ENCODE results near the gene PRKAG2.

PRKAG2 gene

GRCh38 chr7:151776876-151777494 is 99.9 kb downstream of the PRKAG2 start:
- Mint-ChIP-seq H3K27me3 (no peaks in the 10 kb centered on the region), H3K4me3 (no peak overlapping the region), H3K36me3 (peaks cover 46% of the 10 kb centered on the region), H3K4me1 (peaks cover 6% of the 10 kb centered on the region), H3K9me3 (no peaks in the 10 kb centered on the region), H3K27ac (no peak overlapping the region)
- no peak for ATAC-seq

DNA sequence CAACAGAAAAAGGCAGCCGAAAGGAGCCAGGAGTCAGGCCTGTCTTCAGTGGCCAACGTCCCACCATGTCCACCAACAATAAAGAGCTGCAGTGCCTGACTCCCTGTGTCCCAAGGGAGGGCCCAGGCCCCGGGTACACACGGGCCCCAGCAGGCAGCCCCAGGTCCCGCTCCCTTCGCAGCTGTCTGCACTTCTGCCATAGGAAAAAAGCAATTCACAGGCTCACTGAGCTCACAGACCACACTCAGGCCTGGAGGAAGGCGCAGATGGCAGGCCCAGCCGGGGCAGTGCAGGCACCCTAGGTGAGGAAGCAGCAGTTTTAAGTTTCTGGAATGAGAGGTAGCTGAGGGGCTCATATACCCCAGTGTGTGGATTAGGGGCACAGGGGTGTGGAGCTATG is 100.5 kb downstream of the PRKAG2 start:
- H3K27ac Mint-ChIP-seq = no peak overlapping the region
- no peak for ATAC-seq
- H3K9me3 Mint-ChIP-seq = no peaks in the 10 kb centered on the region
- peaks cover 50% of the 10 kb centered on the region for H3K36me3 Mint-ChIP-seq
- no peaks in the 10 kb centered on the region for H3K27me3 Mint-ChIP-seq
- peaks cover 6% of the 10 kb centered on the region for H3K4me1 Mint-ChIP-seq
- no peak overlapping the region for H3K4me3 Mint-ChIP-seq

DNA sequence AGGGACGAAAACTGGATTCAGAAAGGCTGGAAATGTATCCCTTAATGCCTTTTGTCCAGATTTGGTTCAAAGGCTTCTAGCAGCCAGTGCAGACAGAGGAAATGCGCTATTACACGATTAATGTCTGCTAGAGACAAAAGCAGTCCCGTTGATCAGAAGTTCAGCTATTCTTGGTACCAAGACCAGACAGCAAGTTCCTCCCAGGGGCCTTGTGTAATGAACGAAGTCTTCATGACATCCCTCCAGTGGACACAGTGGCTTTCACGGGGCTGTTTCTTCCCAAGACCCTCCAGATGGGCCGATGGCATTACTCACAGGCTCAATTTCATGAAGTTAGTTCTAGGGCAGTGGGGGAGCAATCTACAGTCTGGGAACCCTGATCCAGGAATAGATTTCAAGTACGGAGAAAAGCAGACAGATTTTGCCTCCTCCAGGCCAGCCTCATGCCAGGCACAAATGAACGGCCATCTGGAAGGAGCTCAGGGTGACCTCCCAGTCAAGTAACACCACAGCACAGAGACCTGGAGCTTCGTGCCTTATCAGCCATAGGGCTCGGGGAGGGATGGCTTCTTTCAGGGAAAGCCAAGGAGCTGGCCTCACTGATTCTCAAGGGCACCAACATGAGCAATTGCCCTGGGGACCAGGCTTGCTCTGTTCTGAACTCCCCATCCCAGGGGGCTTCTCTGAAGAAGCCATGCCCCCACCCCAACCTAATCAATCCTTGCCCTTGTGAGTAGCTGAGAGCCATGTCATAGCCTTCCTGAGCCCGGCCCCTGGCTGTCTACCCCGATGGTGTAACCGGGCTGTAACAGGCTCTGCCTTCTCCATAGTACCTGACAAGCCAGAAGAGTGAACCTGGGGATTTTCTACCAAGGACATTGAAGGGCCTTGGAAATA is 101.1 kb downstream of the PRKAG2 start:
- no peaks in the 10 kb centered on the region for H3K9me3 Mint-ChIP-seq
- no peak for ATAC-seq
- peaks cover 4% of the 10 kb centered on the region for H3K4me1 Mint-ChIP-seq
- no peaks in the 10 kb centered on the region for H3K27me3 Mint-ChIP-seq
- peaks cover 49% of the 10 kb centered on the region for H3K36me3 Mint-ChIP-seq
- no peak overlapping the region for H3K4me3 Mint-ChIP-seq
- no peak overlapping the region for H3K27ac Mint-ChIP-seq

DNA sequence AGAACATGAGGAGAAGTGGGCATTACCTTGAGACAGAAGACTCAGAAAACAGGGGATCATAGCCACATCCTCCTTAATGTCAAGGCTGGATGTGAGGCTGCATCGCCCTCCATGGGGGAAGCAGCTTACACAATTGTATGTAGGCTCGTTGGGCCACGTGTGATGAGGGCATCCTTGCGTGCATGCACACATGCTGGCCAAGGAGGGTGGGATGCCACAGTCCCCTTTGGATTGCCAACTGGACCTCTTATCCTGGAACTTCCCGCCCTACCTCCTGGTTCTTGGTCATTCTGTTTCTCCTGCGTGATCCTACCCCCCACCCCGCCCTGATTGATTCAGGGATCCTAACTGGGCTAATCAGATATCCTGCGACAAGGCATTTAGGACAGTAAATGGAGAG is 102.0 kb downstream of the PRKAG2 start:
- no peaks in the 10 kb centered on the region for H3K4me1 Mint-ChIP-seq
- no peaks in the 10 kb centered on the region for H3K27me3 Mint-ChIP-seq
- no peaks in the 10 kb centered on the region for H3K9me3 Mint-ChIP-seq
- no peak overlapping the region for H3K27ac Mint-ChIP-seq
- ATAC-seq = no peak
- H3K4me3 Mint-ChIP-seq = no peak overlapping the region
- peaks cover 40% of the 10 kb centered on the region for H3K36me3 Mint-ChIP-seq

GRCh38 chr7:151773797-151774196 is 103.1 kb downstream of the PRKAG2 start:
- H3K27me3 Mint-ChIP-seq = no peaks in the 10 kb centered on the region
- H3K4me3 Mint-ChIP-seq = no peak overlapping the region
- ATAC-seq = no peak
- H3K36me3 Mint-ChIP-seq = peaks cover 29% of the 10 kb centered on the region
- H3K27ac Mint-ChIP-seq = no peak overlapping the region
- no peaks in the 10 kb centered on the region for H3K9me3 Mint-ChIP-seq
- peaks cover 8% of the 10 kb centered on the region for H3K4me1 Mint-ChIP-seq

GRCh38 chr7:151770232-151770631 is 106.7 kb downstream of the PRKAG2 start:
- H3K4me3 Mint-ChIP-seq = no peak overlapping the region
- H3K27me3 Mint-ChIP-seq = no peaks in the 10 kb centered on the region
- H3K36me3 Mint-ChIP-seq = peaks cover 35% of the 10 kb centered on the region
- peaks cover 14% of the 10 kb centered on the region for H3K4me1 Mint-ChIP-seq
- no peak overlapping the region for H3K27ac Mint-ChIP-seq
- ATAC-seq = no peak
- H3K9me3 Mint-ChIP-seq = no peaks in the 10 kb centered on the region

DNA sequence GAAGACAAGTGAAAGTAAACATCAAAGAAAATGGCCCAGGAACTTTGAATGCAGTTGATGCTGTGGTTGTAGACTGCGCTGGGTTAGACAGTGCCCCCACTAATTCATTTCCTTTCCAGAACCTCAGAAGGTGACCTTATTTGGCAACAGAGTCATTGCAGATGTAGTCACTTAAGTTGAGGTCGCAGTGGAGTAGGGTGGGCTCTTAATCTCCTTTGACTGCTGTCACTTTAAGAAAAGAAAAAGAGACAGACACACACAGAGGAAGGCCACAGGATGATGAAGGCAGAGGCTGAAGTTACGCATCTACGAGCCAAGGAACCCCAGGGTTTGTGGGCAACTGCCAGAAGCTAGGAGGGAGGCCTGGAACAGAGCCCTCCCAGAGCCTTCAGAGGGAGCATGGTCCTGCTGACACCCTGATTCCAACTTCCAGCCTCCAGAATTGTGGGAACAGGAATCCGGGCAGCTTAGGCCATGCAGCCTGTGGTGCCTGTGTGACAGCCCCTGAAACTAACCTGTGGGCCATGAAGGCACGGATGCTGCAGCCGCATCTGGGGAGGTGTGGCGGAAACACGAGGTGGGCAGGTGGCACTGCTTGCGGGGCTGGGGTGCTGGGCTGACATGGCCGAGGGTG is 107.6 kb downstream of the PRKAG2 start:
- Mint-ChIP-seq H3K27me3 (no peaks in the 10 kb centered on the region), H3K36me3 (peaks cover 39% of the 10 kb centered on the region), H3K27ac (peak overlapping the region; percentile 62), H3K4me3 (no peak overlapping the region), H3K9me3 (peaks cover 3% of the 10 kb centered on the region), H3K4me1 (peaks cover 14% of the 10 kb centered on the region)
- ATAC-seq = peak; percentile 75

GRCh38 chr7:151768805-151769187 is 108.1 kb downstream of the PRKAG2 start:
- H3K4me1 Mint-ChIP-seq = peaks cover 14% of the 10 kb centered on the region
- ATAC-seq = no peak

GRCh38 chr7:151767557-151767956 is 109.4 kb downstream of the PRKAG2 start:
- H3K36me3 Mint-ChIP-seq = peaks cover 32% of the 10 kb centered on the region

More at GRCh38 chr7:151768805-151769187, 108.1 kb downstream of the PRKAG2 start:
- Mint-ChIP-seq H3K9me3 (peaks cover 3% of the 10 kb centered on the region), H3K4me3 (no peak overlapping the region), H3K27ac (peak overlapping the region; percentile 62), H3K36me3 (peaks cover 34% of the 10 kb centered on the region), H3K27me3 (no peaks in the 10 kb centered on the region)

DNA sequence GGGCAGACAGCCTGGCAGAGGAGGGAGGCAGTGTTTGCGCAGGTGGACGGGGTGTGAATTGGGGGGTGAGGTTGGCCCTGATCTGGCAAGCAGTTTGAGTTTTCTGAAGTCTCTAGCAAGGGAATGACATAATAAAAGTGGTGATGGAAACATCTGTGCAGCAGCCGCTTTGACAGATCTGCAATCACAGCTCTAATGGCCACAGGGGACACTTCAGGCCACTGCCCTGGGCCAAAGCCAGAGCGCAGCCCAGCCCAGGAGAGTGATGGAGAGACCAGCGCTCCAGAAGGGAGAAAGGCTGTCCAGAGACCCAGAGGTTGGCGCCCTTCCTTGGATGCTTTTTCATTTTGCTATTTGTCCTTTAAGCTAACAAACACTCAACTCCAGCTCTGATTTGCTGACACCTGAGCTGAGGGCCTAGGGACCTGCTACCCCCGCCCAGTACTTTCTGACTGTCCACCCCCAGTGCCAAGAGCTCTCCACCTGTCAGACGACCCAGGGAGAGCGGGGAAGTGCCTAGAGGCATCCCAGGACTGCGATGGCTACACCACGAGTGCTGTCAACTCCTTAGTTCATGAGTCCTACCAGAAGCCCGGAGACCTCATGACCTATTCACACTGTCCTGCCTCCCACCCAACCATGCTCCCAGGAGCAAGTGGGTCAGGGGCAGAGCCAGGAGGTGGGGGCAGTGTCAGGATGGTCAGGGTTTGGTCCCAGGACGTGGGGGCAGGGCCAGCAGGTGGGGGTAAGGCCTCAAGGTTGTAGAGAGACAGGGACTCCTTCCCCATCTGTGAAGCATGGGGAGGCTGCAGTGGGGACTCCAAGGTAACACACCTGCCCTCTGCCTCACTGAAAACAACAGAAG is 112.6 kb downstream of the PRKAG2 start:
- Mint-ChIP-seq H3K4me1 (peaks cover 22% of the 10 kb centered on the region), H3K9me3 (peaks cover 3% of the 10 kb centered on the region), H3K36me3 (peaks cover 26% of the 10 kb centered on the region), H3K27ac (no peak overlapping the region), H3K4me3 (no peak overlapping the region), H3K27me3 (no peaks in the 10 kb centered on the region)
- no peak for ATAC-seq

More at GRCh38 chr7:151767557-151767956, 109.4 kb downstream of the PRKAG2 start:
- Mint-ChIP-seq H3K4me1 (peaks cover 14% of the 10 kb centered on the region), H3K4me3 (no peak overlapping the region), H3K27me3 (no peaks in the 10 kb centered on the region), H3K9me3 (peaks cover 3% of the 10 kb centered on the region), H3K27ac (no peak overlapping the region)
- ATAC-seq = peak; percentile 65

- ATAC-seq = no peak
- H3K27ac Mint-ChIP-seq = no peak overlapping the region
- H3K4me1 Mint-ChIP-seq = peaks cover 15% of the 10 kb centered on the region
- H3K27me3 Mint-ChIP-seq = no peaks in the 10 kb centered on the region
- peaks cover 3% of the 10 kb centered on the region for H3K9me3 Mint-ChIP-seq
- H3K4me3 Mint-ChIP-seq = no peak overlapping the region
- peaks cover 26% of the 10 kb centered on the region for H3K36me3 Mint-ChIP-seq
Observed at GRCh38 chr7:151763420-151763984, 113.4 kb downstream of the PRKAG2 start.

GRCh38 chr7:151762583-151763245 is 114.2 kb downstream of the PRKAG2 start:
- no peak overlapping the region for H3K4me3 Mint-ChIP-seq
- no peak for ATAC-seq
- H3K27me3 Mint-ChIP-seq = no peaks in the 10 kb centered on the region
- no peak overlapping the region for H3K27ac Mint-ChIP-seq
- peaks cover 3% of the 10 kb centered on the region for H3K9me3 Mint-ChIP-seq
- peaks cover 26% of the 10 kb centered on the region for H3K36me3 Mint-ChIP-seq
- peaks cover 13% of the 10 kb centered on the region for H3K4me1 Mint-ChIP-seq

GRCh38 chr7:151761957-151762356 is 115.0 kb downstream of the PRKAG2 start:
- H3K36me3 Mint-ChIP-seq = peaks cover 26% of the 10 kb centered on the region
- peaks cover 3% of the 10 kb centered on the region for H3K9me3 Mint-ChIP-seq
- no peaks in the 10 kb centered on the region for H3K27me3 Mint-ChIP-seq
- peaks cover 14% of the 10 kb centered on the region for H3K4me1 Mint-ChIP-seq
- H3K4me3 Mint-ChIP-seq = no peak overlapping the region
- no peak for ATAC-seq
- H3K27ac Mint-ChIP-seq = no peak overlapping the region

GRCh38 chr7:151761231-151761630 is 115.7 kb downstream of the PRKAG2 start:
- peak; percentile 57 for ATAC-seq
- Mint-ChIP-seq H3K27ac (no peak overlapping the region), H3K36me3 (peaks cover 27% of the 10 kb centered on the region)

More at GRCh38 chr7:151761231-151761630, 115.7 kb downstream of the PRKAG2 start:
- Mint-ChIP-seq H3K4me1 (peaks cover 22% of the 10 kb centered on the region), H3K9me3 (peaks cover 3% of the 10 kb centered on the region), H3K27me3 (no peaks in the 10 kb centered on the region), H3K4me3 (no peak overlapping the region)

Data from stimulated activated memory B cell treated with anti-CD40 and anti-IgM and Interleukin-4, amounts not matched to agents 10 μg/mL and 1 μg/mL and 100 μg/mL, for 72 hours (primary cell).